Measurements from ENCODE around the gene TEP1.
"Not testable (repeated sequence)": the region's sequence is repeated elsewhere in the genome, so short reads cannot be mapped to it uniquely, and the experiment has no call there.

DNA sequence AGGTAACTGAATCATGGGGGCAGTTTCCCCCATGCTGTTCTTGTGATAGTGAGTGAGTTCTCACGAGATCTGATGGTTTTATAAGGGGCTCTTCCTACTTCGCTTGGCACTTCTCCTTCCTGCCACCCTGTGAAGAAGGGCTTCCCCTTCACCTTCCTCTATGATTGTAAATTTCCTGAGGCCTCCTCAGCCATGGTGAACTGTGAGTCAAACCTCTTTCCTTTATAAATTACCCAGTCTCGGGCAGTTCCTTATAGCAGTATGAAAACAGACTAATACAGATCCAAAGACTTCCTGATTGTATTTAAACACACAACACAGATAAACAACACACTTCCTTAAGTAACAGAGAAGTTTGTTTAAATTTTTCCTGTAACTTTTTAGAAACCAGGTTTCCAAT lies 54.8 kb downstream of the TEP1 start:
- not testable (repeated sequence) for TF ChIP-seq POLR2A, CTCF (IDR thresholded peaks at IDR 0.05)

Measured in lower leg skin (tissue), 3 donors.